Rectal smooth muscle tissue (tissue), 1 donor: ENCODE data around the gene CCDC169.
"Not testable (repeated sequence)": the region's sequence is repeated elsewhere in the genome, so short reads cannot be mapped to it uniquely, and the experiment has no call there.

ENCODE experiments used
- H3K27ac ChIP-seq: one replicate; pipeline ENCODE4 v1.7.0; 2013; ENCODE audit warnings: low read depth, low read length, inconsistent platforms
- H3K27me3 ChIP-seq: one replicate; pipeline ENCODE4 v1.7.0; 2013; ENCODE audit warnings: low read length; ENCODE audit not compliant: control insufficient read depth, insufficient read depth
- H3K36me3 ChIP-seq: one replicate; pipeline ENCODE4 v1.7.0; 2013; ENCODE audit warnings: low read length; ENCODE audit not compliant: control insufficient read depth, insufficient read depth
- H3K4me1 ChIP-seq: one replicate; pipeline ENCODE4 v1.7.0; 2013; ENCODE audit warnings: low read length; ENCODE audit not compliant: control insufficient read depth, insufficient read depth
- H3K4me3 ChIP-seq: one replicate; pipeline ENCODE4 v1.7.0; 2013; ENCODE audit warnings: low read length
- H3K9ac ChIP-seq: one replicate; pipeline ENCODE4 v1.7.0; 2013; ENCODE audit warnings: low read length

Gene CCDC169

GRCh38 chr13:36299469-36299868 is 1.9 kb upstream of the CCDC169 start:
- H3K27ac ChIP-seq = not testable (repeated sequence)

GRCh38 chr13:36298535-36299068 is 988 bp upstream of the CCDC169 start:
- H3K9ac ChIP-seq = no peak overlapping the region
- no peaks in the 10 kb centered on the region for H3K27me3 ChIP-seq
- H3K27ac ChIP-seq = peak overlapping the region; percentile 90
- peak overlapping the region; percentile 76 for H3K4me3 ChIP-seq
- H3K36me3 ChIP-seq = no peaks in the 10 kb centered on the region
- H3K4me1 ChIP-seq = peaks cover 8% of the 10 kb centered on the region

More at GRCh38 chr13:36299469-36299868, 1.9 kb upstream of the CCDC169 start:
- H3K36me3 ChIP-seq, H3K4me1 ChIP-seq, H3K27me3 ChIP-seq, H3K9ac ChIP-seq, H3K4me3 ChIP-seq: not testable (repeated sequence)

- no peaks in the 10 kb centered on the region for H3K36me3 ChIP-seq
- H3K4me1 ChIP-seq = peaks cover 8% of the 10 kb centered on the region
- no peaks in the 10 kb centered on the region for H3K27me3 ChIP-seq
- H3K9ac ChIP-seq = no peak overlapping the region
- H3K27ac ChIP-seq = no peak overlapping the region
- no peak overlapping the region for H3K4me3 ChIP-seq
Observed at GRCh38 chr13:36294096-36294495, 3.5 kb downstream of the CCDC169 start.

GRCh38 chr13:36293497-36293896 is 4.1 kb downstream of the CCDC169 start:
- H3K4me1 ChIP-seq = peaks cover 8% of the 10 kb centered on the region
- H3K27ac ChIP-seq = no peak overlapping the region
- H3K4me3 ChIP-seq = no peak overlapping the region
- no peaks in the 10 kb centered on the region for H3K27me3 ChIP-seq
- no peaks in the 10 kb centered on the region for H3K36me3 ChIP-seq
- H3K9ac ChIP-seq = no peak overlapping the region

- H3K9ac ChIP-seq = no peak overlapping the region
- H3K27me3 ChIP-seq = no peaks in the 10 kb centered on the region
- H3K4me3 ChIP-seq = no peak overlapping the region
- no peaks in the 10 kb centered on the region for H3K36me3 ChIP-seq
- peaks cover 6% of the 10 kb centered on the region for H3K4me1 ChIP-seq
- no peak overlapping the region for H3K27ac ChIP-seq
Observed at GRCh38 chr13:36288794-36289391, 8.7 kb downstream of the CCDC169 start.

- Histone ChIP-seq H3K27ac (no peak overlapping the region), H3K27me3 (no peaks in the 10 kb centered on the region), H3K4me1 (peaks cover 6% of the 10 kb centered on the region), H3K9ac (no peak overlapping the region), H3K36me3 (no peaks in the 10 kb centered on the region), H3K4me3 (no peak overlapping the region)
Observed at GRCh38 chr13:36286006-36286405, 11.6 kb downstream of the CCDC169 start.

GRCh38 chr13:36282821-36283432 is 14.7 kb downstream of the CCDC169 start:
- Histone ChIP-seq H3K27me3 (no peaks in the 10 kb centered on the region), H3K36me3 (no peaks in the 10 kb centered on the region), H3K4me1 (peaks cover 6% of the 10 kb centered on the region), H3K4me3 (no peak overlapping the region), H3K27ac (no peak overlapping the region), H3K9ac (no peak overlapping the region)

- H3K27ac ChIP-seq = no peak overlapping the region
- H3K4me1 ChIP-seq = no peaks in the 10 kb centered on the region
- H3K9ac ChIP-seq = no peak overlapping the region
- H3K36me3 ChIP-seq = no peaks in the 10 kb centered on the region
- H3K27me3 ChIP-seq = no peaks in the 10 kb centered on the region
- H3K4me3 ChIP-seq = no peak overlapping the region
Observed at GRCh38 chr13:36275190-36276002, 22.2 kb downstream of the CCDC169 start.

- no peak overlapping the region for H3K4me3 ChIP-seq
- H3K9ac ChIP-seq = no peak overlapping the region
- no peaks in the 10 kb centered on the region for H3K36me3 ChIP-seq
- no peaks in the 10 kb centered on the region for H3K27me3 ChIP-seq
- H3K27ac ChIP-seq = no peak overlapping the region
- H3K4me1 ChIP-seq = no peaks in the 10 kb centered on the region
Observed at GRCh38 chr13:36273431-36273830, 24.2 kb downstream of the CCDC169 start.

GRCh38 chr13:36261976-36262375 is 35.6 kb downstream of the CCDC169 start:
- H3K4me1 ChIP-seq = no peaks in the 10 kb centered on the region
- no peaks in the 10 kb centered on the region for H3K36me3 ChIP-seq
- no peak overlapping the region for H3K4me3 ChIP-seq
- no peak overlapping the region for H3K9ac ChIP-seq
- H3K27me3 ChIP-seq = no peaks in the 10 kb centered on the region
- H3K27ac ChIP-seq = no peak overlapping the region

GRCh38 chr13:36261011-36261410 is 36.6 kb downstream of the CCDC169 start:
- Histone ChIP-seq H3K27me3 (no peaks in the 10 kb centered on the region), H3K27ac (no peak overlapping the region), H3K36me3 (no peaks in the 10 kb centered on the region), H3K4me3 (no peak overlapping the region), H3K4me1 (no peaks in the 10 kb centered on the region), H3K9ac (no peak overlapping the region)

- Histone ChIP-seq H3K9ac (no peak overlapping the region), H3K4me3 (no peak overlapping the region), H3K27ac (no peak overlapping the region), H3K36me3 (no peaks in the 10 kb centered on the region), H3K4me1 (no peaks in the 10 kb centered on the region), H3K27me3 (no peaks in the 10 kb centered on the region)
Observed at GRCh38 chr13:36259361-36260137, 38.1 kb downstream of the CCDC169 start.
